HepG2 (cell line): ENCODE data around the gene GOLGA6L10. TPM values are rescaled to one million over a fixed set of nuclear protein-coding genes. Genes with fewer than 3 reads are reported as not detected.

Source experiments
- ATAC-seq: fragments of 200-7000 bp; cut with Tn5 transposase; 3 replicates; pipeline ENCODE4 v1.9.1; 2020; ENCODE audit warnings: mild to moderate bottlenecking, moderate library complexity
- BruUV-seq: library from RNA; stranded (reverse); fragments of 400-500 nt; replicated peaks from 2 replicates; lab custom pipeline; 2021; lab: Mats Ljungman, UMichigan
- CTCF ChIA-PET: fragments of 300-600 bp; formaldehyde crosslinking; extraction: SDS; loops from one replicate; lab custom pipeline; 2021; ENCODE audit warnings: low total read pairs, inconsistent platforms, low intra/inter-chr PET ratio; lab: Yijun Ruan, JAX
- POLR2A ChIA-PET: fragments of 350-600 bp; sonication (Branson Sonifier 250); formaldehyde crosslinking; loops from one replicate; lab custom pipeline; 2020; ENCODE audit warnings: antibody characterized with exemption, inconsistent platforms; lab: Yijun Ruan, JAX
- DNase-seq: peaks from one replicate; pipeline ENCODE4 v3.0.0-alpha.2; 2015; ENCODE audit warnings: low spot score
- FAIRE-seq: peaks from 3 replicates; lab custom pipeline; 2011; peaks lifted over from hg19 to GRCh38; lab: Jason Lieb, UNC
- H2AFZ ChIP-seq: one replicate; pipeline ENCODE4 v1.6.1; 2011; ENCODE audit warnings: low read length, inconsistent platforms
- H3K27ac ChIP-seq: fragments of 300-600 bp; 3 replicates; pipeline ENCODE4 v1.8.0; 2011; ENCODE audit warnings: mixed run types, mild to moderate bottlenecking, mixed read lengths, low read length, inconsistent platforms; ENCODE audit not compliant: insufficient read depth; ENCODE audit errors: extremely low read length
- H3K27me3 ChIP-seq, 2 experiments: fragments of 200-600 bp in 1 of 2; 2 replicates in 1 of 2; 3 replicates in 1 of 2; pipeline versions ENCODE4 v1.6.0 to v1.8.0; 2011; ENCODE audit warnings: low read length in 2 of 2, mild to moderate bottlenecking in 2 of 2, moderate library complexity in 2 of 2, inconsistent platforms in 1 of 2; ENCODE audit not compliant: insufficient read depth in 2 of 2, control insufficient read depth in 1 of 2
- H3K36me3 ChIP-seq, 2 experiments: fragments of 200-600 bp in 1 of 2; replicated peaks in 1 of 2; 2 replicates in 1 of 2; 3 replicates in 1 of 2; pipeline versions ENCODE4 v1.5.1 to v1.8.0; 2011; ENCODE audit warnings: low read length in 2 of 2, inconsistent platforms in 1 of 2; ENCODE audit not compliant: insufficient read depth in 2 of 2, control insufficient read depth in 1 of 2
- H3K4me1 ChIP-seq: 2 replicates; pipeline ENCODE4 v1.5.1; 2012; ENCODE audit warnings: low read length, inconsistent platforms; ENCODE audit not compliant: insufficient read depth
- H3K4me2 ChIP-seq: 2 replicates; pipeline ENCODE4 v1.6.0; 2011; ENCODE audit warnings: low read depth, low read length, inconsistent platforms
- H3K4me3 ChIP-seq, 3 experiments: fragments of 200-600 bp in 1 of 3; sonication (generic), shearing (Covaris generic) in 1 of 3; replicated peaks in 1 of 3; 2 replicates each; pipeline ENCODE4 v1.5.1; 2011 to 2016; ENCODE audit warnings: low read length in 3 of 3, inconsistent platforms in 2 of 3, low read depth in 2 of 3, mild to moderate bottlenecking in 2 of 3, control low read depth in 1 of 3, mixed read lengths in 1 of 3; ENCODE audit not compliant: insufficient read depth in 1 of 3
- H3K79me2 ChIP-seq: one replicate; pipeline ENCODE4 v1.6.1; 2011; ENCODE audit warnings: low read length, inconsistent platforms; ENCODE audit not compliant: insufficient read depth
- H3K9ac ChIP-seq: 2 replicates; pipeline ENCODE4 v1.6.0; 2011; ENCODE audit warnings: mild to moderate bottlenecking, low read depth, low read length, inconsistent platforms; ENCODE audit not compliant: insufficient read depth
- H3K9me3 ChIP-seq: 2 replicates; pipeline ENCODE4 v1.5.1; 2012; ENCODE audit warnings: mild to moderate bottlenecking, low read length
- H4K20me1 ChIP-seq: 2 replicates; pipeline ENCODE4 v1.6.0; 2011; ENCODE audit warnings: inconsistent platforms, mild to moderate bottlenecking, low read length, moderate library complexity; ENCODE audit not compliant: insufficient read depth
- CBX1 ChIP-seq: IDR thresholded peaks from one replicate; pipeline ENCODE4 v1.6.1; 2016; ENCODE audit warnings: antibody characterized with exemption, low read depth
- DMTF1 ChIP-seq: sonication (generic); formaldehyde crosslinking; IDR thresholded peaks from 2 replicates; pipeline ENCODE4 v1.4.0; 2020; ENCODE audit warnings: mild to moderate bottlenecking, missing genetic modification reagents
- ETV6 ChIP-seq: sonication (generic); formaldehyde crosslinking; conservative IDR thresholded peaks from 2 replicates; pipeline ENCODE4 v1.4.0; 2020; ENCODE audit warnings: missing genetic modification reagents
- JARID2 ChIP-seq: sonication (generic); formaldehyde crosslinking; IDR thresholded peaks from 2 replicates; pipeline ENCODE4 v1.8.1; 2023; ENCODE audit warnings: missing genetic modification reagents, inconsistent platforms; ENCODE audit not compliant: insufficient replicate concordance
- NR1H2 ChIP-seq: sonication (generic); formaldehyde crosslinking; IDR thresholded peaks from 2 replicates; pipeline ENCODE4 v1.8.1; 2022; ENCODE audit warnings: low read depth, missing genetic modification reagents, borderline replicate concordance
- POLR2G ChIP-seq: fragments of 200-400 bp; formaldehyde crosslinking; IDR thresholded peaks from 2 replicates; pipeline ENCODE4 v1.6.1; 2018; ENCODE audit warnings: mild to moderate bottlenecking, low read depth, low read length, moderate library complexity
- RFX1 ChIP-seq: fragments of 450-650 bp; IDR thresholded peaks from 2 replicates; pipeline ENCODE4 v1.6.1; 2017
- SKI ChIP-seq: fragments of 450-650 bp; IDR thresholded peaks from one replicate; pipeline ENCODE4 v1.6.1; 2018; ENCODE audit warnings: mild to moderate bottlenecking; ENCODE audit not compliant: partially characterized antibody
- SRSF1 ChIP-seq: fragments of 200-400 bp; formaldehyde crosslinking; optimal IDR thresholded peaks from 2 replicates; pipeline ENCODE3; 2017; ENCODE audit warnings: mild to moderate bottlenecking, low read depth, low read length, moderate library complexity
- ZMAT3 ChIP-seq: sonication (generic); formaldehyde crosslinking; conservative IDR thresholded peaks from 2 replicates; pipeline ENCODE4 v1.7.0; 2021; ENCODE audit warnings: missing genetic modification reagents
- ZNF446 ChIP-seq: sonication (generic); formaldehyde crosslinking; IDR thresholded peaks from 2 replicates; pipeline ENCODE4 v1.5.0; 2020; ENCODE audit warnings: mild to moderate bottlenecking, missing genetic modification reagents
- ZNF737 ChIP-seq: sonication (generic); formaldehyde crosslinking; IDR thresholded peaks from 2 replicates; pipeline ENCODE4 v1.5.0; 2020; ENCODE audit warnings: missing genetic modification reagents, mild to moderate bottlenecking, borderline replicate concordance
- ZNF766 ChIP-seq: sonication (generic); formaldehyde crosslinking; IDR thresholded peaks from 2 replicates; pipeline ENCODE4 v1.5.0; 2020; ENCODE audit warnings: missing genetic modification reagents, borderline replicate concordance
- WGBS: methylation state at CpG from one replicate; pipeline ENCODE4 v1.1.6; 2017; ENCODE audit warnings: low lambda C conversion rate; 5-methylcytosine and 5-hydroxymethylcytosine counted together
- in situ Hi-C: cut with HindIII; loops from 2 replicates; pipeline ENCODE4 v1.10.0; 2017; ENCODE audit warnings: low pct_unique_long_range_greater_than_20kb; ENCODE audit not compliant: extremely low pct_ligation_motif_present
- intact Hi-C: fragments of 100-400 bp; cut with micrococcal nuclease; formaldehyde crosslinking; loops from one replicate; pipeline ENCODE4 v1.10.0; 2022; ENCODE audit not compliant: unreplicated experiment
- polyA plus RNA-seq, 8 experiments: library from polyadenylated mRNA; depleted of rRNA in 3 of 8; stranded (reverse) in 7 of 8; unstranded in 1 of 8; fragments of >200 nt; fragmentation: Illumina TruSeq in 4 of 8; extraction: Trizol in 4 of 8; gene quantifications; 2 replicates each; pipeline versions ENCODE4 v1.2.1 to v1.2.3, GENCODE V29; 2011 to 2016; ENCODE audit warnings: low read depth in 4 of 8, missing spikeins in 1 of 8, mixed read lengths in 1 of 8; ENCODE audit not compliant: insufficient read depth in 1 of 8
- total RNA-seq, 5 experiments: library from RNA; depleted of rRNA; stranded (reverse); fragments of >200 nt; fragmentation: Illumina TruSeq; extraction: Trizol; gene quantifications; 2 replicates each; pipeline ENCODE4 v1.2.3, GENCODE V29; 2016; ENCODE audit warnings: low read depth in 1 of 5
- TF ChIP-seq, protein P1 (sequence below): sonication (generic); formaldehyde crosslinking; IDR thresholded peaks from 2 replicates; pipeline ENCODE4 v1.4.0; 2020; ENCODE audit warnings: missing genetic modification reagents, low read depth, mild to moderate bottlenecking, borderline replicate concordance
- TF ChIP-seq, protein P2 (sequence below): sonication (generic); formaldehyde crosslinking; IDR thresholded peaks from 2 replicates; pipeline ENCODE4 v1.4.0; 2020; ENCODE audit warnings: missing genetic modification reagents, borderline replicate concordance
- TF ChIP-seq, protein P3 (sequence below): sonication (generic); formaldehyde crosslinking; IDR thresholded peaks from 2 replicates; pipeline ENCODE4 v1.4.0; 2020; ENCODE audit warnings: missing genetic modification reagents, mild to moderate bottlenecking, borderline replicate concordance
- TF ChIP-seq, protein P4 (sequence below): sonication (generic); formaldehyde crosslinking; IDR thresholded peaks from 2 replicates; pipeline ENCODE4 v1.4.0; 2020; ENCODE audit warnings: mild to moderate bottlenecking, missing genetic modification reagents

Gene GOLGA6L10
- total and polyA plus RNA-seq, 2 of the 13 experiments (the other 11 are each of a cell fraction or from before 2014, with no cell fraction given) = 1.5 to 2.5 TPM

- Histone ChIP-seq H3K79me2 (no peaks in the 10 kb centered on the region), H3K4me2 (no peak overlapping the region), H2AFZ (no peak overlapping the region), H3K36me3 (no peaks in the 10 kb centered on the region), H4K20me1 (no peaks in the 10 kb centered on the region), H3K4me1 (no peaks in the 10 kb centered on the region), H3K27me3 (no peaks in the 10 kb centered on the region; a peak in 1 of 5 replicates), H3K9ac (no peak overlapping the region), H3K9me3 (no peaks in the 10 kb centered on the region), H3K4me3 (no peak overlapping the region), H3K27ac (no peak overlapping the region)
- ChIA-PET POLR2A (no interaction called here), CTCF (no interaction called here)
- FAIRE-seq (no peak), DNase-seq (no peak), ATAC-seq (no peak)
- in situ Hi-C loops (no loop called here), intact Hi-C loops (no loop called here)
- no TSS peak for BruUV-seq
- 48% methylated on average over 5 of the region's 5 CpGs for WGBS
- TF ChIP-seq POLR2G = no peak
- TF ChIP-seq, protein P1, sequence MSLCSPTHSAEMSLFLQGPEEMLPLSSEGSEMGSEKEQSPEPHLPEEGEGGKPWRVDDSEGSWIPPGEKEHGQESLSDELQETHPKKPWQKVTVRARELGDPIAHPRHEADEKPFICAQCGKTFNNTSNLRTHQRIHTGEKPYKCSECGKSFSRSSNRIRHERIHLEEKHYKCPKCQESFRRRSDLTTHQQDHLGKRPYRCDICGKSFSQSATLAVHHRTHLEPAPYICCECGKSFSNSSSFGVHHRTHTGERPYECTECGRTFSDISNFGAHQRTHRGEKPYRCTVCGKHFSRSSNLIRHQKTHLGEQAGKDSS = no peak
- no peak for TF ChIP-seq SRSF1
- TF ChIP-seq JARID2 (CRISPR knock-in tag) = no peak
- no peak for TF ChIP-seq SKI
- TF ChIP-seq, protein P2, sequence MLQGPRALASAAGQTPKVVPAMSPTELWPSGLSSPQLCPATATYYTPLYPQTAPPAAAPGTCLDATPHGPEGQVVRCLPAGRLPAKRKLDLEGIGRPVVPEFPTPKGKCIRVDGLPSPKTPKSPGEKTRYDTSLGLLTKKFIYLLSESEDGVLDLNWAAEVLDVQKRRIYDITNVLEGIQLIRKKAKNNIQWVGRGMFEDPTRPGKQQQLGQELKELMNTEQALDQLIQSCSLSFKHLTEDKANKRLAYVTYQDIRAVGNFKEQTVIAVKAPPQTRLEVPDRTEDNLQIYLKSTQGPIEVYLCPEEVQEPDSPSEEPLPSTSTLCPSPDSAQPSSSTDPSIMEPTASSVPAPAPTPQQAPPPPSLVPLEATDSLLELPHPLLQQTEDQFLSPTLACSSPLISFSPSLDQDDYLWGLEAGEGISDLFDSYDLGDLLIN = no peak
- no peak for TF ChIP-seq ZMAT3 (CRISPR knock-in tag)
- no peak for TF ChIP-seq ZNF737
- TF ChIP-seq ZNF446 = no peak
- TF ChIP-seq, protein P3, sequence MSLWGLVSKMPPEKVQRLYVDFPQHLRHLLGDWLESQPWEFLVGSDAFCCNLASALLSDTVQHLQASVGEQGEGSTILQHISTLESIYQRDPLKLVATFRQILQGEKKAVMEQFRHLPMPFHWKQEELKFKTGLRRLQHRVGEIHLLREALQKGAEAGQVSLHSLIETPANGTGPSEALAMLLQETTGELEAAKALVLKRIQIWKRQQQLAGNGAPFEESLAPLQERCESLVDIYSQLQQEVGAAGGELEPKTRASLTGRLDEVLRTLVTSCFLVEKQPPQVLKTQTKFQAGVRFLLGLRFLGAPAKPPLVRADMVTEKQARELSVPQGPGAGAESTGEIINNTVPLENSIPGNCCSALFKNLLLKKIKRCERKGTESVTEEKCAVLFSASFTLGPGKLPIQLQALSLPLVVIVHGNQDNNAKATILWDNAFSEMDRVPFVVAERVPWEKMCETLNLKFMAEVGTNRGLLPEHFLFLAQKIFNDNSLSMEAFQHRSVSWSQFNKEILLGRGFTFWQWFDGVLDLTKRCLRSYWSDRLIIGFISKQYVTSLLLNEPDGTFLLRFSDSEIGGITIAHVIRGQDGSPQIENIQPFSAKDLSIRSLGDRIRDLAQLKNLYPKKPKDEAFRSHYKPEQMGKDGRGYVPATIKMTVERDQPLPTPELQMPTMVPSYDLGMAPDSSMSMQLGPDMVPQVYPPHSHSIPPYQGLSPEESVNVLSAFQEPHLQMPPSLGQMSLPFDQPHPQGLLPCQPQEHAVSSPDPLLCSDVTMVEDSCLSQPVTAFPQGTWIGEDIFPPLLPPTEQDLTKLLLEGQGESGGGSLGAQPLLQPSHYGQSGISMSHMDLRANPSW = no peak
- no peak for TF ChIP-seq CBX1
- no peak for TF ChIP-seq RFX1
- no peak for TF ChIP-seq DMTF1 (CRISPR knock-in tag)
- TF ChIP-seq, protein P4, sequence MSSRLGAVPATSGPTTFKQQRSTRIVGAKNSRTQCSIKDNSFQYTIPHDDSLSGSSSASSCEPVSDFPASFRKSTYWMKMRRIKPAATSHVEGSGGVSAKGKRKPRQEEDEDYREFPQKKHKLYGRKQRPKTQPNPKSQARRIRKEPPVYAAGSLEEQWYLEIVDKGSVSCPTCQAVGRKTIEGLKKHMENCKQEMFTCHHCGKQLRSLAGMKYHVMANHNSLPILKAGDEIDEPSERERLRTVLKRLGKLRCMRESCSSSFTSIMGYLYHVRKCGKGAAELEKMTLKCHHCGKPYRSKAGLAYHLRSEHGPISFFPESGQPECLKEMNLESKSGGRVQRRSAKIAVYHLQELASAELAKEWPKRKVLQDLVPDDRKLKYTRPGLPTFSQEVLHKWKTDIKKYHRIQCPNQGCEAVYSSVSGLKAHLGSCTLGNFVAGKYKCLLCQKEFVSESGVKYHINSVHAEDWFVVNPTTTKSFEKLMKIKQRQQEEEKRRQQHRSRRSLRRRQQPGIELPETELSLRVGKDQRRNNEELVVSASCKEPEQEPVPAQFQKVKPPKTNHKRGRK (CRISPR knock-in tag) = no peak
- TF ChIP-seq ZNF766 (CRISPR knock-in tag) = no peak
- TF ChIP-seq NR1H2 (CRISPR knock-in tag) = no peak
- TF ChIP-seq ETV6 = no peak
Measured at GRCh38 chr15:82297546-82297945, 51.7 kb downstream of the GOLGA6L10 start.
